Endothelial cell of umbilical vein (primary cell): ENCODE measurements around the gene PLEKHS1. TPM values are rescaled to one million over a fixed set of nuclear protein-coding genes. Genes with fewer than 3 reads are reported as not detected.

Experiments
- BruUV-seq: library from RNA; stranded (reverse); fragments of 400-500 nt; replicated peaks from 2 replicates; lab custom pipeline; 2021; lab: Mats Ljungman, UMichigan
- CTCF ChIA-PET: fragments of 300-600, 350-600 bp; sonication (Branson Sonifier 250); formaldehyde crosslinking; loops from one replicate; lab custom pipeline; 2021; ENCODE audit warnings: antibody characterized with exemption, inconsistent platforms; lab: Charles Lee
- POLR2A ChIA-PET: fragments of 300-600, 350-600 bp; sonication (Branson Sonifier 250); formaldehyde crosslinking; loops from one replicate; lab custom pipeline; 2021; ENCODE audit warnings: antibody characterized with exemption, inconsistent platforms; lab: Charles Lee
- DNase-seq: peaks from one replicate; pipeline ENCODE4 v3.0.0-alpha.2; 2011; ENCODE audit warnings: low read depth, low spot score
- FAIRE-seq: peaks from 2 replicates; lab custom pipeline; 2011; peaks lifted over from hg19 to GRCh38; lab: Jason Lieb, UNC
- H2AFZ ChIP-seq: 2 replicates; pipeline ENCODE4 v1.6.0; 2012; ENCODE audit warnings: low read depth, low read length, control low read depth, inconsistent platforms
- H3K27ac ChIP-seq: 2 replicates; pipeline ENCODE4 v1.5.1; 2011; ENCODE audit warnings: low read depth, mild to moderate bottlenecking, control low read depth, low read length, moderate library complexity; ENCODE audit not compliant: insufficient read depth
- H3K27me3 ChIP-seq, 2 experiments: 2 replicates each; pipeline versions ENCODE4 v1.6.0 to v1.6.1; 2011; ENCODE audit warnings: low read length in 2 of 2, mixed read lengths in 1 of 2; ENCODE audit not compliant: control insufficient read depth in 2 of 2, insufficient read depth in 2 of 2
- H3K36me3 ChIP-seq, 2 experiments: 2 replicates in 1 of 2; 3 replicates in 1 of 2; pipeline ENCODE4 v1.5.1; 2011; ENCODE audit warnings: low read length in 2 of 2, mild to moderate bottlenecking in 1 of 2, moderate library complexity in 1 of 2; ENCODE audit not compliant: control insufficient read depth in 2 of 2, insufficient read depth in 2 of 2; ENCODE audit errors: extremely low read depth in 1 of 2
- H3K4me1 ChIP-seq: 3 replicates; pipeline ENCODE4 v1.5.1; 2011; ENCODE audit warnings: mild to moderate bottlenecking, low read length; ENCODE audit not compliant: control insufficient read depth, insufficient read depth; ENCODE audit errors: extremely low read depth
- H3K4me2 ChIP-seq: 2 replicates; pipeline ENCODE4 v1.6.1; 2011; ENCODE audit warnings: low read length, control low read depth, mixed read lengths; ENCODE audit not compliant: insufficient read depth
- H3K4me3 ChIP-seq, 3 experiments: fragments of 200-600 bp in 1 of 3; sonication (generic), shearing (Covaris generic) in 1 of 3; replicated peaks in 1 of 3; 2 replicates each; pipeline ENCODE4 v1.5.1; 2011 to 2016; ENCODE audit warnings: control low read depth in 3 of 3, low read length in 3 of 3, mild to moderate bottlenecking in 2 of 3, inconsistent platforms in 1 of 3, low read depth in 1 of 3, moderate library complexity in 1 of 3; ENCODE audit not compliant: insufficient read depth in 1 of 3
- H3K79me2 ChIP-seq: 2 replicates; pipeline ENCODE4 v1.6.0; 2012; ENCODE audit warnings: low read length, inconsistent platforms; ENCODE audit not compliant: control insufficient read depth, insufficient read depth
- H3K9ac ChIP-seq: replicated peaks from 2 replicates; pipeline ENCODE3; 2011; ENCODE audit warnings: low read length, control low read depth; ENCODE audit not compliant: insufficient read depth; ENCODE audit errors: extremely low read depth
- H3K9me1 ChIP-seq: replicated peaks from 3 replicates; pipeline ENCODE4 v1.6.0; 2011; ENCODE audit warnings: mild to moderate bottlenecking, low read length; ENCODE audit not compliant: control insufficient read depth, insufficient read depth; ENCODE audit errors: extremely low read depth
- H3K9me3 ChIP-seq: replicated peaks from 2 replicates; pipeline ENCODE4 v1.5.1; 2012; ENCODE audit warnings: low read length, inconsistent platforms; ENCODE audit not compliant: control insufficient read depth, insufficient read depth
- H4K20me1 ChIP-seq: replicated peaks from 2 replicates; pipeline ENCODE3; 2011; ENCODE audit warnings: mild to moderate bottlenecking, low read length; ENCODE audit not compliant: control insufficient read depth, insufficient read depth; ENCODE audit errors: extremely low read depth
- CTCF ChIP-seq, 2 donors: IDR thresholded peaks; 1 replicate in 1 of 2; 2 replicates in 1 of 2; pipeline ENCODE4 v1.5.1; 2011; ENCODE audit warnings: low read length in 2 of 2, mild to moderate bottlenecking in 2 of 2, moderate library complexity in 2 of 2, control low read depth in 1 of 2, inconsistent platforms in 1 of 2, low read depth in 1 of 2; ENCODE audit not compliant: insufficient read depth in 1 of 2; ENCODE audit errors: extremely low read depth in 1 of 2
- EZH2 ChIP-seq: IDR thresholded peaks from 2 replicates; pipeline ENCODE4 v1.6.1; 2012; ENCODE audit warnings: borderline replicate concordance, low read depth, mild to moderate bottlenecking, moderate library complexity, low read length, inconsistent platforms; ENCODE audit not compliant: severe bottlenecking
- FOS ChIP-seq: IDR thresholded peaks from 2 replicates; pipeline ENCODE4 v1.6.1; 2011; ENCODE audit warnings: mild to moderate bottlenecking, low read length, moderate library complexity, borderline replicate concordance; ENCODE audit not compliant: insufficient read depth
- GATA2 ChIP-seq: IDR thresholded peaks from 2 replicates; pipeline ENCODE4 v1.7.0; 2011; ENCODE audit warnings: low read depth, mild to moderate bottlenecking, moderate library complexity, mixed read lengths, low read length; ENCODE audit not compliant: insufficient read length, insufficient read depth
- JUN ChIP-seq: IDR thresholded peaks from 2 replicates; pipeline ENCODE4 v1.6.1; 2011; ENCODE audit warnings: borderline replicate concordance, low read depth; ENCODE audit not compliant: insufficient read length, insufficient read depth
- MAX ChIP-seq: IDR thresholded peaks from 2 replicates; pipeline ENCODE4 v1.6.1; 2011; ENCODE audit not compliant: insufficient read depth, insufficient read length
- MYC ChIP-seq: IDR thresholded peaks from one replicate; pipeline ENCODE4 v1.6.1; 2011; ENCODE audit warnings: mild to moderate bottlenecking, low read depth, low read length
- POLR2A ChIP-seq: IDR thresholded peaks from 2 replicates; pipeline ENCODE4 v1.6.1; 2012; ENCODE audit warnings: low read depth, mild to moderate bottlenecking, control low read depth, low read length
- POLR2AphosphoS5 ChIP-seq: IDR thresholded peaks from 2 replicates; pipeline ENCODE4 v1.6.1; 2012; ENCODE audit warnings: low read depth, mild to moderate bottlenecking, control low read depth, low read length, moderate library complexity; ENCODE audit not compliant: insufficient read depth
- dilution Hi-C: fragments of 300-500 bp; cut with MboI; formaldehyde crosslinking; loops from one replicate; pipeline ENCODE4 v1.15.0; 2019; ENCODE audit warnings: low sequenced_read_pairs; ENCODE audit not compliant: extremely low pct_ligation_motif_present
- intact Hi-C: fragments of 100-400 bp; cut with micrococcal nuclease; formaldehyde crosslinking; loops from one replicate; pipeline ENCODE4 v1.10.0; 2022
- polyA plus RNA-seq, 4 experiments: library from polyadenylated mRNA; depleted of rRNA in 3 of 4; stranded (reverse) in 3 of 4; unstranded in 1 of 4; fragments of >200 nt; gene quantifications; 2 replicates each; pipeline versions ENCODE4 v1.2.1 to v1.2.3, GENCODE V29; 2011 to 2012; ENCODE audit warnings: missing spikeins in 1 of 4
- total RNA-seq: library from RNA; stranded (reverse); gene quantifications from 2 replicates; pipeline ENCODE4 v1.2.3, GENCODE V29; 2021

PLEKHS1 gene
- total and polyA plus RNA-seq, 2 donors (not counting 3 experiments of a cell fraction or from before 2014, with no cell fraction given): not detected

DNA sequence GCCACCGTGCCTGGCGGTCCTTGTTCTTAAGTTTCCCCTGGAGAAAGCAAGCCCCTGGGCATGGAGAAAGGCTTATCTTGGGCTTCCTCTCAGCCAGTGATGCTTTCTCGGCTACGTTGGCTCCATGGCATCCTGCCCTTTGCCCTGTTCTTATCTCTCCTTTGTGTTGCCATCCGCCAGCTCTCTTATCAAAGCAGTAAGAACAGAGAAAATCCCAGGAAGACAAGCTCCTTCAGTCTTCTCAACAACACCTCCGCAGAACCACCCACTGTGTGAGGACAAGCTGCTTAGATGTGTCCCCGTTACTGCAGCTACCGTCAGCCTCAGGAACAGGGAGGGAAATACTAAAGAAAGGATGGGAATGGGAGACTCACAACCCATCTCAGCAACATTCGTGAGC lies 3.3 kb downstream of the PLEKHS1 start:
- no peak for TF ChIP-seq JUN
- TF ChIP-seq CTCF (IDR thresholded peaks at IDR 0.05; ENCODE audit: extremely low read depth in 1 of 2, insufficient read depth in 1 of 2, low read depth in 1 of 2, low read length in 2 of 2): no peak
- ChIA-PET CTCF (no interaction called here), POLR2A (no interaction called here)
- BruUV-seq: no TSS peak
- Histone ChIP-seq H3K9me3 (no peaks in the 10 kb centered on the region), H3K27me3 (peaks cover 0 to 2% of the 10 kb centered on the region in 2 experiments), H3K27ac (no peak overlapping the region), H3K4me2 (no peak overlapping the region), H2AFZ (no peak overlapping the region), H3K36me3 (no peaks in the 10 kb centered on the region), H3K9me1 (no peaks in the 10 kb centered on the region), H3K79me2 (no peaks in the 10 kb centered on the region), H4K20me1 (no peaks in the 10 kb centered on the region), H3K9ac (no peak overlapping the region), H3K4me1 (no peaks in the 10 kb centered on the region), H3K4me3 (no peak overlapping the region)
- intact Hi-C loops (no loop called here), dilution Hi-C loops (no loop called here)
- no peak for FAIRE-seq
- DNase-seq: no peak

DNA sequence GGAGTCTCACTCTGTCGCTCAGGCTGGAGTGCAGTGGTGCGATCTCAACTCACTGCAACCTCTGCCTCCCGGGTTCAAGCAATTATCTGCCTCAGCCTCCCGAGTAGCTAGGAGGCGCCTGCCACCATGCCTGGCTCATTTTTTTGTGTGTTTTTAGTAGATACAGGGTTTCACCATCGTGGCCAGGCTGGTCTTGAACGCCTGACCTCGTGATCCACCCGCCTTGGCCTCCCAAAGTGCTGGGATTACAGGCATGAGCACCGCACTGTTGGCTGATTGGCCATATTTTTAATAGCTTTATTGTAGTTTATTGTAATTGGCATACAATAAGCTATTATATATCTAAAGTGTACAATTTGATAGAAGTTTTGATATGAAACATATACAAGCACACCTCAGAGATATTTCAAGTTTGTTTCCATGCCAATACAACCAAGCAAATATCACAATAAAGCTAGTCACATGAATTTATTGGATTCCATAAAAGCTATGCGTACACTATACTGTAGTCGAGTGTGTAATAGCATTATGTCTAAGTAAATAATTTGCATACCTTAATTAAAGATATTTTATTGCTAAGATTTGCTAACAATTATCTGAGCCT lies 5.6 kb downstream of the PLEKHS1 start:
- Histone ChIP-seq H3K79me2 (no peaks in the 10 kb centered on the region), H3K9me3 (no peaks in the 10 kb centered on the region), H3K9ac (no peak overlapping the region), H3K9me1 (no peaks in the 10 kb centered on the region), H3K36me3 (no peaks in the 10 kb centered on the region), H3K27ac (no peak overlapping the region), H2AFZ (no peak overlapping the region), H3K4me3 (no peak overlapping the region), H4K20me1 (no peaks in the 10 kb centered on the region), H3K27me3 (peaks cover 0 to 2% of the 10 kb centered on the region in 2 experiments), H3K4me2 (no peak overlapping the region), H3K4me1 (no peaks in the 10 kb centered on the region)
- ChIA-PET POLR2A (no interaction called here), CTCF (interaction anchor here (0.7 kb wide), 1 partner anchor 37 kb away, joined by 3 read pairs; no protein-coding TSS in a partner anchor)
- TF ChIP-seq POLR2A: no peak
- TF ChIP-seq POLR2AphosphoS5: no peak
- TF ChIP-seq EZH2: no peak
- TF ChIP-seq MYC: no peak
- TF ChIP-seq FOS: no peak
- no peak for TF ChIP-seq CTCF (IDR thresholded peaks at IDR 0.05; ENCODE audit: extremely low read depth in 1 of 2, insufficient read depth in 1 of 2, low read depth in 1 of 2, low read length in 2 of 2)
- no peak for TF ChIP-seq JUN
- no peak for TF ChIP-seq MAX
- no peak for TF ChIP-seq GATA2
- FAIRE-seq: no peak
- BruUV-seq: no TSS peak
- DNase-seq: no peak
- intact Hi-C loops: no loop called here
- dilution Hi-C loops: no loop called here
